K562 (cell line): Measurements from ENCODE around the gene NEMF. TPM values are rescaled to one million over a fixed set of nuclear protein-coding genes. Genes with fewer than 3 reads are reported as not detected.
A peak's percentile ranks its signal among the peaks of the same experiment; 100 is the strongest.

ENCODE experiments used
- CHCHD3 ChIP-seq: fragments of 250-450 bp; sonication (Bioruptor Pico); IDR thresholded peaks from 2 replicates; pipeline ENCODE4 v2.1.2; 2022; ENCODE audit warnings: mild to moderate bottlenecking
- ELF2 ChIP-seq: fragments of 250-450 bp; sonication (Bioruptor Pico); IDR thresholded peaks from 2 replicates; pipeline ENCODE4 v1.5.0; 2021; ENCODE audit warnings: mild to moderate bottlenecking
- HOMEZ ChIP-seq: fragments of 250-450 bp; sonication (Bioruptor Pico); IDR thresholded peaks from 2 replicates; pipeline ENCODE4 v1.4.0; 2020; ENCODE audit warnings: mild to moderate bottlenecking, moderate library complexity
- MAFF ChIP-seq: IDR thresholded peaks from 2 replicates; pipeline ENCODE4 v1.6.1; 2012; ENCODE audit warnings: low read length, improper control_type of control experiment
- MIER1 ChIP-seq: fragments of 450-650 bp; IDR thresholded peaks from 2 replicates; pipeline ENCODE4 v1.6.1; 2016; ENCODE audit warnings: antibody characterized with exemption, mild to moderate bottlenecking, low read depth
- MNT ChIP-seq, 2 experiments: fragments of 450-650 bp; conservative IDR thresholded peaks; 2 replicates each; pipeline ENCODE4 v1.6.1; 2017; ENCODE audit warnings: mild to moderate bottlenecking in 2 of 2, moderate library complexity in 2 of 2
- NR4A1 ChIP-seq, 2 experiments: fragments of 250-450 bp in 1 of 2; fragments of 450-650 bp in 1 of 2; sonication (Bioruptor Pico) in 1 of 2; IDR thresholded peaks; 2 replicates each; pipeline versions ENCODE4 v1.4.0 to v1.6.1; 2016 to 2020; ENCODE audit warnings: mild to moderate bottlenecking in 2 of 2, missing compliant biosample characterization in 1 of 2, missing genetic modification characterization in 1 of 2, moderate library complexity in 1 of 2
- PREB ChIP-seq: sonication (generic); formaldehyde crosslinking; IDR thresholded peaks from 2 replicates; pipeline ENCODE4 v1.8.1; 2023; ENCODE audit warnings: mild to moderate bottlenecking, missing genetic modification reagents
- PTTG1 ChIP-seq: fragments of 450-650 bp; IDR thresholded peaks from 2 replicates; pipeline ENCODE4 v1.6.1; 2016; ENCODE audit warnings: low read depth, mild to moderate bottlenecking, missing genetic modification characterization, missing compliant biosample characterization
- TEAD2 ChIP-seq: fragments of 450-650 bp; IDR thresholded peaks from 2 replicates; pipeline ENCODE4 v1.6.1; 2016; ENCODE audit warnings: missing genetic modification characterization, control low read depth, missing compliant biosample characterization
- U2AF2 ChIP-seq: fragments of 200-400 bp; formaldehyde crosslinking; optimal IDR thresholded peaks from 2 replicates; pipeline ENCODE3; 2017; ENCODE audit warnings: low read depth, mild to moderate bottlenecking, low read length
- ZBTB34 ChIP-seq: fragments of 250-450 bp; sonication (Bioruptor Pico); IDR thresholded peaks from 2 replicates; pipeline ENCODE4 v1.8.0; 2021; ENCODE audit warnings: mild to moderate bottlenecking, moderate library complexity
- ZNF444 ChIP-seq: fragments of 250-450 bp; sonication (Bioruptor Pico); IDR thresholded peaks from 2 replicates; pipeline ENCODE4 v1.4.0; 2020; ENCODE audit warnings: mild to moderate bottlenecking, moderate library complexity
- polyA plus RNA-seq, 8 experiments: library from polyadenylated mRNA; depleted of rRNA in 4 of 8; stranded (reverse) in 5 of 8; unstranded in 3 of 8; fragments of >200 nt; fragmentation: Nextera tagmentation in 2 of 8; fragmentation: Illumina TruSeq in 1 of 8; extraction: Ambion mirVana in 2 of 8; extraction: Trizol in 1 of 8; gene quantifications; 2 replicates each; pipeline versions ENCODE4 v1.2.1 to v1.2.3, GENCODE V29; 2011 to 2014; ENCODE audit warnings: inconsistent platforms in 1 of 8, missing spikeins in 1 of 8
- total RNA-seq, 7 experiments: library from RNA; depleted of rRNA in 6 of 7; stranded (reverse); fragments of >200 nt in 6 of 7; fragmentation: Illumina TruSeq in 2 of 7; extraction: Trizol in 2 of 7; gene quantifications; 2 replicates each; pipeline versions ENCODE4 v1.2.1 to v1.2.3, GENCODE V29; 2011 to 2021; ENCODE audit warnings: low replicate concordance in 1 of 7

NEMF gene
- total and polyA plus RNA-seq, 9 of the 15 experiments (the other 6 are each of a cell fraction or from before 2014, with no cell fraction given): 38.8 to 94.4 (median 61.0) TPM

- no peak for TF ChIP-seq NR4A1 (CRISPR knock-in tag; IDR thresholded peaks at IDR 0.05)
- TF ChIP-seq NR4A1 (tag; IDR thresholded peaks at IDR 0.05): no peak
- TF ChIP-seq MAFF: no peak
- TF ChIP-seq CHCHD3: no peak
- TF ChIP-seq TEAD2: no peak
- TF ChIP-seq PREB (CRISPR knock-in tag): no peak
- no peak for TF ChIP-seq U2AF2
- TF ChIP-seq ELF2 (CRISPR knock-in tag): no peak
- TF ChIP-seq ZNF444 (CRISPR knock-in tag): no peak
- no peak for TF ChIP-seq HOMEZ (CRISPR knock-in tag)
- TF ChIP-seq PTTG1 (tag): no peak
- TF ChIP-seq ZBTB34: no peak
- TF ChIP-seq MNT (conservative IDR thresholded peaks at IDR 0.05): peak in 1 of 2 experiments; percentile 64; a peak in 3 of 4 replicates
- no peak for TF ChIP-seq MIER1
These were observed 84.9 kb downstream of the NEMF start, which contains the start of gene KLHDC2 (continued) for GRCh38 chr14:49767571-49768300.
